Kidney capillary endothelial cell (primary cell): ENCODE data around the gene PCSK1N.
"Not testable (repeated sequence)": the region's sequence is repeated elsewhere in the genome, so short reads cannot be mapped to it uniquely, and the experiment has no call there.

ENCODE experiments used
- DNase-seq: peaks from one replicate; pipeline ENCODE4 v3.0.0-alpha.2; 2018; ENCODE audit warnings: low spot score

Gene PCSK1N

GRCh38 chrX:48835524-48836329 is at the start of gene PCSK1N:
Gene PCSK1N, minus strand, starts transcription at chrX:48835610. Its CDS starts 78 bp downstream, at chrX:48835532.
- no peak for DNase-seq

- DNase-seq = no peak
Observed at GRCh38 chrX:48883729-48884128, 48.3 kb upstream of the PCSK1N start.

GRCh38 chrX:48876944-48877343 is 41.5 kb upstream of the PCSK1N start:
- DNase-seq = not testable (repeated sequence)

- DNase-seq = not testable (repeated sequence)
Observed at GRCh38 chrX:48872017-48872416, 36.6 kb upstream of the PCSK1N start.

- no peak for DNase-seq
Observed at GRCh38 chrX:48864210-48864609, 28.8 kb upstream of the PCSK1N start.

- DNase-seq = no peak
Observed at GRCh38 chrX:48854898-48855297, 19.5 kb upstream of the PCSK1N start.

- not testable (repeated sequence) for DNase-seq
Observed at GRCh38 chrX:48854121-48854804, 18.9 kb upstream of the PCSK1N start.

GRCh38 chrX:48853494-48853893 is 18.1 kb upstream of the PCSK1N start:
- not testable (repeated sequence) for DNase-seq

GRCh38 chrX:48852857-48853256 is 17.4 kb upstream of the PCSK1N start:
- DNase-seq = no peak

GRCh38 chrX:48848847-48849246 is 13.4 kb upstream of the PCSK1N start:
- DNase-seq = no peak

- no peak for DNase-seq
Observed at GRCh38 chrX:48839686-48840085, 4.3 kb upstream of the PCSK1N start.

- DNase-seq = no peak
Observed at GRCh38 chrX:48834383-48834709, 1.1 kb downstream of the PCSK1N start.

- DNase-seq = no peak
Observed at GRCh38 chrX:48833542-48834138, 1.8 kb downstream of the PCSK1N start.

GRCh38 chrX:48831909-48832291 is 3.5 kb downstream of the PCSK1N start:
- no peak for DNase-seq

GRCh38 chrX:48831136-48831908 is 4.1 kb downstream of the PCSK1N start:
- no peak for DNase-seq

GRCh38 chrX:48829016-48829735 is 6.2 kb downstream of the PCSK1N start:
- no peak for DNase-seq

GRCh38 chrX:48827654-48827968 is 7.8 kb downstream of the PCSK1N start:
- DNase-seq = no peak

GRCh38 chrX:48826876-48827653 is 8.3 kb downstream of the PCSK1N start:
- DNase-seq = no peak

GRCh38 chrX:48826135-48826875 is 9.1 kb downstream of the PCSK1N start, which contains the start of gene ERAS:
Gene ERAS, plus strand, starts transcription at chrX:48826513. Its CDS starts 2,611 bp downstream, at chrX:48829124.
- DNase-seq = no peak

GRCh38 chrX:48824066-48824465 is 11.3 kb downstream of the PCSK1N start:
- DNase-seq = no peak
